PC-9 (cell line): Measurements from ENCODE around the gene KIN.

Source experiments
- CTCF ChIP-seq: fragments of 200-600 bp; sonication (generic); conservative IDR thresholded peaks from 2 replicates; pipeline ENCODE4 v1.6.1; 2017; ENCODE audit warnings: mixed run types, antibody characterized with exemption, mild to moderate bottlenecking, moderate library complexity
- EZH2 ChIP-seq: fragments of 200-600 bp; sonication (generic); IDR thresholded peaks from 2 replicates; pipeline ENCODE4 v1.8.0; 2017; ENCODE audit warnings: antibody characterized with exemption, low read depth

GRCh38 chr10:7824251-7824650, 36.5 kb upstream of the KIN start:
- TF ChIP-seq CTCF (no peak), EZH2 (no peak)
